H1 (cell line): ENCODE measurements around the gene PTGIR. TPM values are rescaled to one million over a fixed set of nuclear protein-coding genes. Genes with fewer than 3 reads are reported as not detected.

Source experiments
- BCL11A ChIP-seq, 2 experiments: IDR thresholded peaks; one replicate each; pipeline ENCODE4 v1.6.1; 2011; ENCODE audit warnings: low read depth in 2 of 2, low read length in 2 of 2, mild to moderate bottlenecking in 2 of 2
- SIN3A ChIP-seq, 2 experiments: IDR thresholded peaks in 1 of 2; conservative IDR thresholded peaks in 1 of 2; 2 replicates each; pipeline ENCODE4 v1.6.1; 2011 to 2012; ENCODE audit warnings: low read length in 2 of 2, improper control_type of control experiment in 1 of 2, low read depth in 1 of 2, mild to moderate bottlenecking in 1 of 2
- SP2 ChIP-seq: IDR thresholded peaks from 2 replicates; pipeline ENCODE4 v1.6.1; 2012; ENCODE audit warnings: mild to moderate bottlenecking, low read length, inconsistent platforms
- TAF7 ChIP-seq: optimal IDR thresholded peaks from 2 replicates; pipeline ENCODE3; 2011; ENCODE audit warnings: low read depth, mild to moderate bottlenecking, inconsistent platforms, low read length, moderate library complexity, borderline replicate concordance
- polyA plus RNA-seq, 7 experiments: library from polyadenylated mRNA; depleted of rRNA in 3 of 7; stranded (reverse) in 5 of 7; unstranded in 2 of 7; fragments of >200 nt in 5 of 7; fragments of 200-250 nt in 2 of 7; gene quantifications; 1 replicate in 5 of 7; 2 replicates in 1 of 7; 4 replicates in 1 of 7; pipeline versions ENCODE4 v1.2.1 to v1.2.3, GENCODE V29; 2011 to 2013; ENCODE audit warnings: missing spikeins in 2 of 7, mixed read lengths in 2 of 7
- total RNA-seq: library from RNA; stranded (reverse); fragmentation: NEBNext Ultra II Directional; extraction: Animal tissue kit (Norgen Biotek cat#: 25700); gene quantifications from 2 replicates; pipeline ENCODE4 v1.2.1, GENCODE V29; 2021

PTGIR gene
- total and polyA plus RNA-seq, 2 of the 8 experiments (the other 6 are each of a cell fraction or from before 2014, with no cell fraction given) = 0.15 TPM; not detected in 1

DNA sequence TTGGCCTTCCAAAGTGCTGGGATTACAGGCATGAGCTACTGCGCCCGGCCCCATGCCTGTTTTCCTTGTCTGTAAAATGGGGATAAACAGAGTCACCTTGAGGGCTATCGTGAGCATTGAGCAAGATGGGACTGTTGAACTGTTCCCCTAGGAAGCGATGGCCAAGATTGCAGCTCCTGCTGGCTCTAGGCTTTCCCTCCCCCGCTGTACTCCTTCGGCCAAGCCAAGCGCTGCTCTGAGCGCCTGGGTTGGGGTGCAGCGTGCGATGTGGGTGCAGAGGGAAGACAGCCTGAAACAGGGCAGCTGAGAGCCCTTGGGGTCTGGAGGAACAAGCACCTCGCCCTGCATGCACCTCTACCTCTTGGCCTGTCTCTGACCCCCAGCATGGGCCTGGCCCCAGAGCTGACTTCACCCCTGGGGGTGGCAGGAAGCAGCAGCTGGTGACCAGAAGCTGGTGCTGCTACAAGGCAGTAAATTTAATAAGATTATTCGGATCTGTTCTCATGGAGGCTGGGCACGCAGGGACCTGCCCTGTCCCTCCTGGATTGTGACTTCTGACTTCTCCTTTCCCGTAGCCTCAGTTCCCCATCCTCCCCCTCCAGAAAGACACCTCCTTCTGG lies 5.8 kb upstream of the PTGIR start (continued):
- TF ChIP-seq SP2 (no peak), SIN3A (conservative IDR thresholded peaks at IDR 0.05 in 1 of 2, IDR thresholded peaks at IDR 0.05 in 1 of 2; ENCODE audit: low read depth in 1 of 2, low read length in 2 of 2) (no peak), BCL11A (IDR thresholded peaks at IDR 0.05; ENCODE audit: low read depth in 2 of 2, low read length in 2 of 2) (no peak), TAF7 (no peak)
